CD4-positive, alpha-beta T cell (primary cell): ENCODE results near the gene USP35. TPM values are rescaled to one million over a fixed set of nuclear protein-coding genes. Genes with fewer than 3 reads are reported as not detected.

Experiments
- ATAC-seq: fragments of 200-7000 bp; cut with Tn5 transposase; one replicate; pipeline ENCODE4 v1.10.0; 2022; ENCODE audit warnings: mild to moderate bottlenecking; ENCODE audit not compliant: poor library complexity
- CTCF ChIA-PET: fragments of 350-600 bp; sonication (Branson Sonifier 250); formaldehyde crosslinking; loops from one replicate; lab custom pipeline; 2021; ENCODE audit warnings: antibody characterized with exemption, inconsistent platforms; lab: Charles Lee
- POLR2A ChIA-PET: fragments of 350-600 bp; sonication (Branson Sonifier 250); formaldehyde crosslinking; loops from one replicate; lab custom pipeline; 2021; ENCODE audit warnings: antibody characterized with exemption, inconsistent platforms; lab: Charles Lee
- DNase-seq, 14 experiments: peaks; one replicate each; pipeline ENCODE4 v3.0.0-alpha.2; 2013 to 2020; ENCODE audit warnings: mixed read lengths in 2 of 14
- H3K27ac ChIP-seq, 2 donors: one replicate each; pipeline versions ENCODE4 v1.5.1 to v1.7.0; 2013; ENCODE audit warnings: low read length in 2 of 2, low read depth in 1 of 2, mild to moderate bottlenecking in 1 of 2
- H3K27me3 ChIP-seq, 2 experiments: 1 replicate in 1 of 2; 2 replicates in 1 of 2; pipeline versions ENCODE4 v1.6.1 to v1.7.0; 2013; ENCODE audit warnings: low read length in 2 of 2, control low read depth in 1 of 2, mild to moderate bottlenecking in 1 of 2, moderate library complexity in 1 of 2; ENCODE audit not compliant: insufficient read depth in 2 of 2, control insufficient read depth in 1 of 2
- H3K36me3 ChIP-seq: one replicate; pipeline ENCODE4 v1.6.1; 2013; ENCODE audit warnings: low read length, control low read depth; ENCODE audit not compliant: insufficient read depth
- H3K4me1 ChIP-seq: one replicate; pipeline ENCODE4 v1.6.1; 2013; ENCODE audit warnings: low read length, control low read depth; ENCODE audit not compliant: insufficient read depth
- H3K4me3 ChIP-seq: one replicate; pipeline ENCODE4 v1.5.1; 2013; ENCODE audit warnings: mild to moderate bottlenecking, low read length, moderate library complexity
- H3K9me3 ChIP-seq, 2 experiments: 1 replicate in 1 of 2; 2 replicates in 1 of 2; pipeline versions ENCODE4 v1.6.1 to v1.7.0; 2013; ENCODE audit warnings: low read length in 2 of 2, mild to moderate bottlenecking in 2 of 2, control low read depth in 1 of 2, moderate library complexity in 1 of 2; ENCODE audit not compliant: control insufficient read depth in 1 of 2, insufficient read depth in 1 of 2
- H3K27ac Mint-ChIP-seq: one replicate; pipeline ENCODE4 v1.8.0; 2020; ENCODE audit warnings: mixed read lengths
- H3K27me3 Mint-ChIP-seq: one replicate; pipeline ENCODE4 v1.8.0; 2021; ENCODE audit warnings: mixed read lengths
- H3K36me3 Mint-ChIP-seq: one replicate; pipeline ENCODE4 v1.8.0; 2021; ENCODE audit warnings: low read depth, mixed read lengths
- H3K4me1 Mint-ChIP-seq: one replicate; pipeline ENCODE4 v1.8.0; 2021; ENCODE audit warnings: low read depth, mixed read lengths
- H3K4me3 Mint-ChIP-seq: one replicate; pipeline ENCODE4 v1.8.0; 2020; ENCODE audit warnings: mild to moderate bottlenecking, mixed read lengths
- H3K9me3 Mint-ChIP-seq: one replicate; pipeline ENCODE4 v1.8.0; 2020; ENCODE audit warnings: mixed read lengths
- intact Hi-C, 2 experiments: fragments of 100-400 bp; cut with DNase I in 1 of 2; cut with micrococcal nuclease in 1 of 2; formaldehyde crosslinking; loops; one replicate each; pipeline versions ENCODE4 v1.15.1 to v1.9.0; 2023 to 2025; cut with DNase I, micrococcal nuclease
- total RNA-seq, 174 experiments: library from RNA in 2 of 174; stranded (reverse) in 2 of 174; gene quantifications; one replicate each; pipeline ENCODE4 v1.2.3 and lab custom pipeline; 2021 to 2026
- TF ChIP-seq, protein P1 (sequence below): fragments of 200-600 bp; IDR thresholded peaks from one replicate; pipeline ENCODE4 v1.8.0; 2022; ENCODE audit warnings: antibody characterized with exemption, mild to moderate bottlenecking

The USP35 gene
- total RNA-seq, 2 experiments from 2014 or later = 29.2 to 33.1 TPM

- no peak overlapping the region for H3K4me3 Mint-ChIP-seq
- H3K9me3 Mint-ChIP-seq = no peaks in the 10 kb centered on the region
- no peaks in the 10 kb centered on the region for H3K27me3 Mint-ChIP-seq
- H3K4me1 Mint-ChIP-seq = no peaks in the 10 kb centered on the region
- H3K27me3 ChIP-seq = no peaks in the 10 kb centered on the region
- H3K27ac ChIP-seq = no peak overlapping the region
- no peaks in the 10 kb centered on the region for H3K36me3 ChIP-seq
- no peaks in the 10 kb centered on the region for H3K36me3 Mint-ChIP-seq
- ChIA-PET POLR2A (no interaction called here), CTCF (no interaction called here)
- H3K9me3 ChIP-seq = no peaks in the 10 kb centered on the region
- ATAC-seq = no peak
- H3K4me1 ChIP-seq = no peaks in the 10 kb centered on the region
- DNase-seq = no peak
- TF ChIP-seq, protein P1, sequence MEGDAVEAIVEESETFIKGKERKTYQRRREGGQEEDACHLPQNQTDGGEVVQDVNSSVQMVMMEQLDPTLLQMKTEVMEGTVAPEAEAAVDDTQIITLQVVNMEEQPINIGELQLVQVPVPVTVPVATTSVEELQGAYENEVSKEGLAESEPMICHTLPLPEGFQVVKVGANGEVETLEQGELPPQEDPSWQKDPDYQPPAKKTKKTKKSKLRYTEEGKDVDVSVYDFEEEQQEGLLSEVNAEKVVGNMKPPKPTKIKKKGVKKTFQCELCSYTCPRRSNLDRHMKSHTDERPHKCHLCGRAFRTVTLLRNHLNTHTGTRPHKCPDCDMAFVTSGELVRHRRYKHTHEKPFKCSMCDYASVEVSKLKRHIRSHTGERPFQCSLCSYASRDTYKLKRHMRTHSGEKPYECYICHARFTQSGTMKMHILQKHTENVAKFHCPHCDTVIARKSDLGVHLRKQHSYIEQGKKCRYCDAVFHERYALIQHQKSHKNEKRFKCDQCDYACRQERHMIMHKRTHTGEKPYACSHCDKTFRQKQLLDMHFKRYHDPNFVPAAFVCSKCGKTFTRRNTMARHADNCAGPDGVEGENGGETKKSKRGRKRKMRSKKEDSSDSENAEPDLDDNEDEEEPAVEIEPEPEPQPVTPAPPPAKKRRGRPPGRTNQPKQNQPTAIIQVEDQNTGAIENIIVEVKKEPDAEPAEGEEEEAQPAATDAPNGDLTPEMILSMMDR = no peak
- H3K4me3 ChIP-seq = no peak overlapping the region
- intact Hi-C loops = no loop called here
- H3K27ac Mint-ChIP-seq = no peak overlapping the region
These were observed 24.9 kb upstream of the USP35 start for GRCh38 chr11:78163828-78164227.

GRCh38 chr11:78164471-78164870, 24.2 kb upstream of the USP35 start:
- no peaks in the 10 kb centered on the region for H3K9me3 ChIP-seq
- intact Hi-C loops = no loop called here
- H3K9me3 Mint-ChIP-seq = no peaks in the 10 kb centered on the region
- no peaks in the 10 kb centered on the region for H3K4me1 ChIP-seq
- TF ChIP-seq, protein P1 = no peak
- POLR2A ChIA-PET = no interaction called here
- H3K27ac ChIP-seq = no peak overlapping the region
- no peak overlapping the region for H3K4me3 ChIP-seq
- H3K27me3 ChIP-seq = no peaks in the 10 kb centered on the region
- ATAC-seq (no peak), DNase-seq (no peak)
- H3K4me3 Mint-ChIP-seq = no peak overlapping the region
- no peaks in the 10 kb centered on the region for H3K36me3 Mint-ChIP-seq
- CTCF ChIA-PET = no interaction called here
- H3K36me3 ChIP-seq = no peaks in the 10 kb centered on the region
- no peaks in the 10 kb centered on the region for H3K4me1 Mint-ChIP-seq
- H3K27ac Mint-ChIP-seq = no peak overlapping the region
- H3K27me3 Mint-ChIP-seq = no peaks in the 10 kb centered on the region

DNA sequence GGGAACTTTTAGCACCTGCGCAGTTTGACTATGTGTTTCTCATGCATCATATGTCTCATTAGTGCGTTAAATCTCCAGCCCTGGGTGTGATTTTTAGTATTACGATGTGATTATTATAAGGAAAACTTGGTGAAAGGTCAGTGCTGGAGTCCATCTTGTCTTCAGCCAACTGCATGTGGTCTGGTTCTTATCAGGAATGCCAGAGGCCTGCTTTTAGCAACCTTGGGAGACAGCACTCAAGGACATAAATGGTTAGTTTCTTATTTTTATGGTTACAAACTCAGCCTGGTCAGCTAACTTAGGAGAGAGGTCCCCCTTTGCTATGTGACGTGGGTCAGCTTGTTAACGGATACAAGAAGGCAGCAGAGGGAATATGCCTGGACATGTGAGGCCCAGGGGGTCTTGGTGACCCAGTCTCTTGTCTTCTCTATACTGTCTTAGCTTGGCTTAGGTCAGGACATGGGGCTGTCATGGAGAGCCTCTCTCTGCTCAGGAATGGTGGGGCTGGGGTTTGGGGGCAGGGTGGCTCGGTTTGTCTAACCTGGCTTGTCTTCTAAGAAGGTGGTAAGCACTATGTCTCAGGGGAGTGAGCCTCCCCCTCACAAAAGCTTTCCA, 21.8 kb upstream of the USP35 start:
- intact Hi-C loops = no loop called here
- CTCF ChIA-PET = no interaction called here
- H3K27ac Mint-ChIP-seq = no peak overlapping the region
- POLR2A ChIA-PET = no interaction called here
- ATAC-seq (no peak), DNase-seq (no peak)
- no peaks in the 10 kb centered on the region for H3K36me3 Mint-ChIP-seq
- no peaks in the 10 kb centered on the region for H3K9me3 ChIP-seq
- no peaks in the 10 kb centered on the region for H3K36me3 ChIP-seq
- H3K27me3 ChIP-seq = no peaks in the 10 kb centered on the region
- no peaks in the 10 kb centered on the region for H3K9me3 Mint-ChIP-seq
- no peaks in the 10 kb centered on the region for H3K4me1 Mint-ChIP-seq
- no peak overlapping the region for H3K4me3 ChIP-seq
- H3K4me3 Mint-ChIP-seq = no peak overlapping the region
- TF ChIP-seq, protein P1 = no peak
- no peaks in the 10 kb centered on the region for H3K27me3 Mint-ChIP-seq
- H3K27ac ChIP-seq = no peak overlapping the region
- H3K4me1 ChIP-seq = no peaks in the 10 kb centered on the region
